Neural progenitor cell (in vitro differentiated cells): ENCODE data around the gene GRIN3B.

Experiments
- EZH2 ChIP-seq: fragments of 200-600 bp; sonication (generic); IDR thresholded peaks from 2 replicates; pipeline ENCODE4 v1.6.1; 2017; ENCODE audit warnings: antibody characterized with exemption, mild to moderate bottlenecking, moderate library complexity
- EZH2phosphoT487 ChIP-seq: fragments of 200-600 bp; sonication (generic); IDR thresholded peaks from 2 replicates; pipeline ENCODE4 v1.6.1; 2017; ENCODE audit warnings: antibody characterized with exemption
- TF ChIP-seq, protein P1 (sequence below): fragments of 200-600 bp; sonication (generic); IDR thresholded peaks from 2 replicates; pipeline ENCODE4 v1.5.1; 2017; ENCODE audit warnings: antibody characterized with exemption, mild to moderate bottlenecking

DNA sequence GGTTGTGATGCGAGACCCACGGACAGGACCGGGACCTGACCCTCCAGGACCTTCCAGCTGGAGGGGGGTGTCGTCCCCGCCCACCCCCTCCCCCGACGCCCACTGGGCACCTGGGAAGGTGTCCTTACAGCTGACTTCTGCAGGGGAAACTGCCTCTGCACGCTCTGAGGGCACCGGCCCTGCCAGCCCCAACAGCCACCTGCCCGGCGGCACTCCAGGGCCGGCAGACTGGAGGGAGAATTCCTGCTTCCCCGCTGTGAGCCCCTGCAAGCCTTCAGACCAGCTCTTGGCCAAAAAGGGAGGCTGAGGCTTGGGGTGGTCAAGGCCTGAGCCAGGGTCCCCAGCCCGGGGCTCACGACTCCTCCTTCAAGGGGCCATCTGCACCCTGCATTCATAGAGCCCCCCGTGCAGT, 27.4 kb downstream of the GRIN3B start:
- TF ChIP-seq, protein P1, sequence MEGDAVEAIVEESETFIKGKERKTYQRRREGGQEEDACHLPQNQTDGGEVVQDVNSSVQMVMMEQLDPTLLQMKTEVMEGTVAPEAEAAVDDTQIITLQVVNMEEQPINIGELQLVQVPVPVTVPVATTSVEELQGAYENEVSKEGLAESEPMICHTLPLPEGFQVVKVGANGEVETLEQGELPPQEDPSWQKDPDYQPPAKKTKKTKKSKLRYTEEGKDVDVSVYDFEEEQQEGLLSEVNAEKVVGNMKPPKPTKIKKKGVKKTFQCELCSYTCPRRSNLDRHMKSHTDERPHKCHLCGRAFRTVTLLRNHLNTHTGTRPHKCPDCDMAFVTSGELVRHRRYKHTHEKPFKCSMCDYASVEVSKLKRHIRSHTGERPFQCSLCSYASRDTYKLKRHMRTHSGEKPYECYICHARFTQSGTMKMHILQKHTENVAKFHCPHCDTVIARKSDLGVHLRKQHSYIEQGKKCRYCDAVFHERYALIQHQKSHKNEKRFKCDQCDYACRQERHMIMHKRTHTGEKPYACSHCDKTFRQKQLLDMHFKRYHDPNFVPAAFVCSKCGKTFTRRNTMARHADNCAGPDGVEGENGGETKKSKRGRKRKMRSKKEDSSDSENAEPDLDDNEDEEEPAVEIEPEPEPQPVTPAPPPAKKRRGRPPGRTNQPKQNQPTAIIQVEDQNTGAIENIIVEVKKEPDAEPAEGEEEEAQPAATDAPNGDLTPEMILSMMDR = no peak
- TF ChIP-seq EZH2phosphoT487 (no peak), EZH2 (no peak)
